H9 (cell line): Measurements from ENCODE around the gene ATRNL1. TPM values are rescaled to one million over a fixed set of nuclear protein-coding genes. Genes with fewer than 3 reads are reported as not detected.

Experiments used
- DNase-seq: peaks from one replicate; pipeline ENCODE4 v3.0.0-alpha.2; 2017
- H2AFZ ChIP-seq: one replicate; pipeline ENCODE4 v1.6.1; 2013; ENCODE audit warnings: mild to moderate bottlenecking, low read length, control low read depth, moderate library complexity
- H2AK5ac ChIP-seq: 2 replicates; pipeline ENCODE4 v1.6.1; 2013; ENCODE audit warnings: low read length, control low read depth, mixed read lengths; ENCODE audit not compliant: insufficient read length
- H2BK120ac ChIP-seq: one replicate; pipeline ENCODE4 v1.6.1; 2013; ENCODE audit warnings: low read depth, mild to moderate bottlenecking, low read length, control low read depth, inconsistent platforms; ENCODE audit not compliant: poor library complexity, severe bottlenecking
- H2BK12ac ChIP-seq: 2 replicates; pipeline ENCODE4 v1.6.1; 2013; ENCODE audit warnings: low read length, control low read depth, mixed read lengths, low read depth; ENCODE audit not compliant: insufficient read length
- H2BK15ac ChIP-seq: 2 replicates; pipeline ENCODE4 v1.6.1; 2013; ENCODE audit warnings: low read depth, low read length, control low read depth
- H2BK20ac ChIP-seq: one replicate; pipeline ENCODE4 v1.6.1; 2013; ENCODE audit warnings: low read depth, mild to moderate bottlenecking, low read length, control low read depth, inconsistent platforms; ENCODE audit not compliant: poor library complexity, severe bottlenecking
- H2BK5ac ChIP-seq: 2 replicates; pipeline ENCODE4 v1.6.1; 2013; ENCODE audit warnings: low read length, control low read depth, mixed read lengths; ENCODE audit not compliant: insufficient read length
- H3K14ac ChIP-seq: 2 replicates; pipeline ENCODE4 v1.6.1; 2013; ENCODE audit warnings: low read length, control low read depth; ENCODE audit not compliant: insufficient read depth
- H3K18ac ChIP-seq: 2 replicates; pipeline ENCODE4 v1.6.1; 2013; ENCODE audit warnings: low read depth, mild to moderate bottlenecking, mixed read lengths, low read length, control low read depth; ENCODE audit not compliant: insufficient read length
- H3K23ac ChIP-seq: 2 replicates; pipeline ENCODE4 v1.6.1; 2013; ENCODE audit warnings: low read length, control low read depth, mixed read lengths, low read depth; ENCODE audit not compliant: insufficient read length
- H3K23me2 ChIP-seq: 2 replicates; pipeline ENCODE4 v1.6.1; 2013; ENCODE audit warnings: low read depth, mild to moderate bottlenecking, mixed read lengths, low read length, control low read depth; ENCODE audit not compliant: insufficient read length, poor library complexity, severe bottlenecking
- H3K27ac ChIP-seq: 2 replicates; pipeline ENCODE4 v1.5.1; 2013; ENCODE audit warnings: low read length, control low read depth, mixed read lengths, low read depth; ENCODE audit not compliant: insufficient read length
- H3K27me3 ChIP-seq: 2 replicates; pipeline ENCODE4 v1.6.1; 2013; ENCODE audit warnings: low read length, control low read depth, inconsistent platforms; ENCODE audit not compliant: insufficient read depth
- H3K4ac ChIP-seq: 2 replicates; pipeline ENCODE4 v1.6.1; 2013; ENCODE audit warnings: low read depth, mild to moderate bottlenecking, control low read depth, inconsistent platforms, low read length, moderate library complexity
- H3K4me1 ChIP-seq: 2 replicates; pipeline ENCODE4 v1.6.1; 2013; ENCODE audit warnings: low read length, control low read depth, inconsistent platforms; ENCODE audit not compliant: insufficient read depth
- H3K4me2 ChIP-seq: 2 replicates; pipeline ENCODE4 v1.6.1; 2013; ENCODE audit warnings: low read length, control low read depth, mixed read lengths; ENCODE audit not compliant: insufficient read length, insufficient read depth
- H3K56ac ChIP-seq: 2 replicates; pipeline ENCODE4 v1.6.1; 2013; ENCODE audit warnings: low read depth, mild to moderate bottlenecking, mixed read lengths, low read length, control low read depth; ENCODE audit not compliant: insufficient read length
- H3K79me1 ChIP-seq: 2 replicates; pipeline ENCODE4 v1.6.1; 2013; ENCODE audit warnings: low read depth, mild to moderate bottlenecking, moderate library complexity, low read length, control low read depth, inconsistent platforms; ENCODE audit not compliant: insufficient read depth, poor library complexity, severe bottlenecking
- H3K79me2 ChIP-seq: 2 replicates; pipeline ENCODE4 v1.6.1; 2013; ENCODE audit warnings: low read length, control low read depth, inconsistent platforms; ENCODE audit not compliant: insufficient read depth
- H3K9ac ChIP-seq: 2 replicates; pipeline ENCODE4 v1.6.1; 2013; ENCODE audit warnings: low read length, control low read depth, mixed read lengths; ENCODE audit not compliant: insufficient read length; ENCODE audit errors: extremely low read depth
- H3K9me3 ChIP-seq: one replicate; pipeline ENCODE4 v1.6.1; 2013; ENCODE audit warnings: low read depth, low read length, inconsistent platforms; ENCODE audit not compliant: control insufficient read depth
- H3T11ph ChIP-seq: one replicate; pipeline ENCODE4 v1.6.1; 2013; ENCODE audit warnings: mild to moderate bottlenecking, low read length, control low read depth, inconsistent platforms
- H4K20me1 ChIP-seq: one replicate; pipeline ENCODE4 v1.6.1; 2013; ENCODE audit not compliant: control insufficient read depth, insufficient read length, insufficient read depth
- H4K5ac ChIP-seq: 2 replicates; pipeline ENCODE4 v1.6.1; 2013; ENCODE audit warnings: low read depth, mild to moderate bottlenecking, mixed read lengths, low read length, control low read depth; ENCODE audit not compliant: insufficient read length
- H4K8ac ChIP-seq: replicated peaks from 2 replicates; pipeline ENCODE4 v1.6.1; 2013; ENCODE audit warnings: low read length, control low read depth, mixed read lengths, low read depth; ENCODE audit not compliant: insufficient read length
- H4K91ac ChIP-seq: 2 replicates; pipeline ENCODE4 v1.6.1; 2013; ENCODE audit warnings: low read depth, mild to moderate bottlenecking, moderate library complexity, mixed read lengths, low read length, control low read depth; ENCODE audit not compliant: insufficient read length
- H3K27ac Mint-ChIP-seq, 3 experiments: 2 replicates in 2 of 3; 3 replicates in 1 of 3; pipeline ENCODE4 v1.8.0; 2020 to 2021; ENCODE audit warnings: mixed read lengths in 3 of 3, mild to moderate bottlenecking in 1 of 3, moderate library complexity in 1 of 3
- H3K27me3 Mint-ChIP-seq: 2 replicates; pipeline ENCODE4 v1.8.0; 2021; ENCODE audit warnings: low read depth, mild to moderate bottlenecking, moderate library complexity, mixed read lengths
- H3K36me3 Mint-ChIP-seq, 3 experiments: 2 replicates in 2 of 3; 3 replicates in 1 of 3; pipeline ENCODE4 v1.8.0; 2020 to 2021; ENCODE audit warnings: low read depth in 3 of 3, mixed read lengths in 3 of 3; ENCODE audit not compliant: insufficient read depth in 1 of 3
- H3K4me1 Mint-ChIP-seq, 2 experiments: 2 replicates each; pipeline ENCODE4 v1.8.0; 2020; ENCODE audit warnings: mixed read lengths in 2 of 2
- H3K4me3 Mint-ChIP-seq, 2 experiments: 2 replicates in 1 of 2; 3 replicates in 1 of 2; pipeline ENCODE4 v1.8.0; 2020 to 2021; ENCODE audit warnings: mild to moderate bottlenecking in 2 of 2, mixed read lengths in 2 of 2, moderate library complexity in 1 of 2
- H3K9me3 Mint-ChIP-seq, 2 experiments: 2 replicates in 1 of 2; 3 replicates in 1 of 2; pipeline ENCODE4 v1.8.0; 2020; ENCODE audit warnings: mild to moderate bottlenecking in 2 of 2, mixed read lengths in 2 of 2, moderate library complexity in 1 of 2
- CTCF ChIP-seq: fragments of 200-600 bp; sonication (generic); conservative IDR thresholded peaks from 3 replicates; pipeline ENCODE4 v1.8.0; 2021; ENCODE audit warnings: antibody characterized with exemption, mild to moderate bottlenecking
- WGBS: extraction: QIAGEN DNeasy Blood & Tissue Kit; methylation state at CpG from one replicate; pipeline ENCODE4 v1.1.7; 2013; ENCODE audit warnings: missing lambda C conversion rate, low lambda C conversion rate, mixed read lengths; ENCODE audit not compliant: insufficient read length; ENCODE audit errors: extremely low coverage; 5-methylcytosine and 5-hydroxymethylcytosine counted together
- total RNA-seq: library from RNA; stranded (reverse); gene quantifications from 2 replicates; pipeline ENCODE4 v1.2.1, GENCODE V29; 2021

Gene ATRNL1
- total RNA-seq, 1 experiment from 2014 or later: 9.2 TPM

- H3K27me3 ChIP-seq: no peaks in the 10 kb centered on the region
- H3K4me2 ChIP-seq: no peak overlapping the region
- no peak overlapping the region for H3K18ac ChIP-seq
- H2BK20ac ChIP-seq: no peak overlapping the region
- no peaks in the 10 kb centered on the region for H3K9me3 Mint-ChIP-seq
- no peak overlapping the region for H3K4me3 Mint-ChIP-seq
- no peaks in the 10 kb centered on the region for H3K23me2 ChIP-seq
- H3K9me3 ChIP-seq: no peaks in the 10 kb centered on the region
- H3K4me1 Mint-ChIP-seq: peaks cover 7 to 10% of the 10 kb centered on the region in 2 experiments
- no peak for DNase-seq
- no peak overlapping the region for H2AFZ ChIP-seq
- H3K4ac ChIP-seq: no peak overlapping the region
- H3K56ac ChIP-seq: no peak overlapping the region
- no peak overlapping the region for H2AK5ac ChIP-seq
- no peak overlapping the region for H3K23ac ChIP-seq
- no peak overlapping the region for H3K27ac Mint-ChIP-seq
- no peak overlapping the region for H3K14ac ChIP-seq
- H2BK120ac ChIP-seq: no peak overlapping the region
- H2BK5ac ChIP-seq: no peak overlapping the region
- no peak overlapping the region for H2BK12ac ChIP-seq
- H3K79me1 ChIP-seq: no peaks in the 10 kb centered on the region
- no peak overlapping the region for H4K91ac ChIP-seq
- H3K79me2 ChIP-seq: no peaks in the 10 kb centered on the region
- H3K27me3 Mint-ChIP-seq: no peaks in the 10 kb centered on the region
- H3K4me1 ChIP-seq: no peaks in the 10 kb centered on the region
- no peaks in the 10 kb centered on the region for H3K36me3 Mint-ChIP-seq
- H3T11ph ChIP-seq: no peak overlapping the region
- H2BK15ac ChIP-seq: no peak overlapping the region
- no peak overlapping the region for H3K9ac ChIP-seq
- H4K5ac ChIP-seq: no peak overlapping the region
- WGBS: no CpG with 5 or more reads among the region's 6 CpGs
- TF ChIP-seq CTCF: no peak
- no peak overlapping the region for H4K8ac ChIP-seq
- H4K20me1 ChIP-seq: no peaks in the 10 kb centered on the region
- no peak overlapping the region for H3K27ac ChIP-seq
Observed at GRCh38 chr10:115944538-115944937, 851.4 kb downstream of the ATRNL1 start.
